Neural cell (in vitro differentiated cells): ENCODE measurements around the gene PRRT1.

Experiments
- EP300 ChIP-seq: fragments of 450-650 bp; conservative IDR thresholded peaks from 2 replicates; pipeline ENCODE4 v1.6.1; 2014; ENCODE audit warnings: antibody characterized with exemption, mild to moderate bottlenecking, moderate library complexity; ENCODE audit not compliant: poor library complexity, severe bottlenecking
- EZH2 ChIP-seq: fragments of 200-600, 300-800 bp; shearing (Covaris generic), sonication (generic); IDR thresholded peaks from 2 replicates; pipeline ENCODE4 v1.6.1; 2014; ENCODE audit warnings: antibody characterized with exemption, low read length, borderline replicate concordance, mild to moderate bottlenecking; ENCODE audit not compliant: insufficient read depth, poor library complexity, severe bottlenecking
- RAD21 ChIP-seq: fragments of 450-650 bp; conservative IDR thresholded peaks from 2 replicates; pipeline ENCODE4 v1.6.1; 2014; ENCODE audit warnings: antibody characterized with exemption, mild to moderate bottlenecking, moderate library complexity
- TAF1 ChIP-seq: IDR thresholded peaks from 2 replicates; pipeline ENCODE4 v1.6.1; 2012; ENCODE audit warnings: low read depth
- TF ChIP-seq, protein P1 (sequence below): fragments of 450-650 bp; IDR thresholded peaks from 2 replicates; pipeline ENCODE4 v1.5.1; 2014; ENCODE audit warnings: antibody characterized with exemption, mild to moderate bottlenecking, moderate library complexity; ENCODE audit not compliant: poor library complexity, severe bottlenecking
- TF ChIP-seq, protein P2 (sequence below): IDR thresholded peaks from 2 replicates; pipeline ENCODE4 v1.6.1; 2012; ENCODE audit warnings: borderline replicate concordance

DNA sequence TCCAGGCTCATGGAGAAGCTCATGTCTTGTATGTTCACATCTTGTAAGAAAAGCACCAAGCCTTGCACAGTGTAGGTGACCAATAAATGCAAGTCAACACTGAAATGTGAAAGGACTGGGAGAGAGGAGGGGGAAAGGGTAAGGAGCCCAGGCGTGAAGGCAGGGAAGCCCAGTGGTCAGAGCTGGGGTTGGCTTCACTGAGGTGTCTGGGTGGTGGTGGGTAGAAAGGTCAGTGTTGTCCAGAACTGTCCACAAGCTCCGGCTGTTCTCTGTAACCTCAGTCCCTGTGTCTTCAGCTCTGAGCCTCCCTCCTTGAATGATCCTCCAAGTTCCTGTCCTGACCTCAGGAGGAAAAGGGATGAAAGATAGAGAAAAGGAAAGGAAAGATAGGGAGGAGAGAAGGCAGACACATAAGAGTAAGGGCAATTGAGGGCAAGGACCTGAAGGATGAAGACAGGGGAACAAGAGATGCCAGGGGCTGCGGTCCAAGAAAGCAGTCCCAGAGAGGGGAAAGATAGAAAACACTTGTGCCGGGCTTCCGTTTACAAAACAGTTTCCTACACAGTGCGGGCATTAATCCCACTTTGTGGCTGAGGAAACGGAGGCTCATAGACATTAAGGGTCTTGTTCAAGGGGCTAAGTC, 40.2 kb downstream of the PRRT1 start:
- TF ChIP-seq, protein P1, sequence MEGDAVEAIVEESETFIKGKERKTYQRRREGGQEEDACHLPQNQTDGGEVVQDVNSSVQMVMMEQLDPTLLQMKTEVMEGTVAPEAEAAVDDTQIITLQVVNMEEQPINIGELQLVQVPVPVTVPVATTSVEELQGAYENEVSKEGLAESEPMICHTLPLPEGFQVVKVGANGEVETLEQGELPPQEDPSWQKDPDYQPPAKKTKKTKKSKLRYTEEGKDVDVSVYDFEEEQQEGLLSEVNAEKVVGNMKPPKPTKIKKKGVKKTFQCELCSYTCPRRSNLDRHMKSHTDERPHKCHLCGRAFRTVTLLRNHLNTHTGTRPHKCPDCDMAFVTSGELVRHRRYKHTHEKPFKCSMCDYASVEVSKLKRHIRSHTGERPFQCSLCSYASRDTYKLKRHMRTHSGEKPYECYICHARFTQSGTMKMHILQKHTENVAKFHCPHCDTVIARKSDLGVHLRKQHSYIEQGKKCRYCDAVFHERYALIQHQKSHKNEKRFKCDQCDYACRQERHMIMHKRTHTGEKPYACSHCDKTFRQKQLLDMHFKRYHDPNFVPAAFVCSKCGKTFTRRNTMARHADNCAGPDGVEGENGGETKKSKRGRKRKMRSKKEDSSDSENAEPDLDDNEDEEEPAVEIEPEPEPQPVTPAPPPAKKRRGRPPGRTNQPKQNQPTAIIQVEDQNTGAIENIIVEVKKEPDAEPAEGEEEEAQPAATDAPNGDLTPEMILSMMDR: no peak
- TF ChIP-seq, protein P2, sequence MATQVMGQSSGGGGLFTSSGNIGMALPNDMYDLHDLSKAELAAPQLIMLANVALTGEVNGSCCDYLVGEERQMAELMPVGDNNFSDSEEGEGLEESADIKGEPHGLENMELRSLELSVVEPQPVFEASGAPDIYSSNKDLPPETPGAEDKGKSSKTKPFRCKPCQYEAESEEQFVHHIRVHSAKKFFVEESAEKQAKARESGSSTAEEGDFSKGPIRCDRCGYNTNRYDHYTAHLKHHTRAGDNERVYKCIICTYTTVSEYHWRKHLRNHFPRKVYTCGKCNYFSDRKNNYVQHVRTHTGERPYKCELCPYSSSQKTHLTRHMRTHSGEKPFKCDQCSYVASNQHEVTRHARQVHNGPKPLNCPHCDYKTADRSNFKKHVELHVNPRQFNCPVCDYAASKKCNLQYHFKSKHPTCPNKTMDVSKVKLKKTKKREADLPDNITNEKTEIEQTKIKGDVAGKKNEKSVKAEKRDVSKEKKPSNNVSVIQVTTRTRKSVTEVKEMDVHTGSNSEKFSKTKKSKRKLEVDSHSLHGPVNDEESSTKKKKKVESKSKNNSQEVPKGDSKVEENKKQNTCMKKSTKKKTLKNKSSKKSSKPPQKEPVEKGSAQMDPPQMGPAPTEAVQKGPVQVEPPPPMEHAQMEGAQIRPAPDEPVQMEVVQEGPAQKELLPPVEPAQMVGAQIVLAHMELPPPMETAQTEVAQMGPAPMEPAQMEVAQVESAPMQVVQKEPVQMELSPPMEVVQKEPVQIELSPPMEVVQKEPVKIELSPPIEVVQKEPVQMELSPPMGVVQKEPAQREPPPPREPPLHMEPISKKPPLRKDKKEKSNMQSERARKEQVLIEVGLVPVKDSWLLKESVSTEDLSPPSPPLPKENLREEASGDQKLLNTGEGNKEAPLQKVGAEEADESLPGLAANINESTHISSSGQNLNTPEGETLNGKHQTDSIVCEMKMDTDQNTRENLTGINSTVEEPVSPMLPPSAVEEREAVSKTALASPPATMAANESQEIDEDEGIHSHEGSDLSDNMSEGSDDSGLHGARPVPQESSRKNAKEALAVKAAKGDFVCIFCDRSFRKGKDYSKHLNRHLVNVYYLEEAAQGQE: no peak
- no peak for TF ChIP-seq RAD21
- no peak for TF ChIP-seq EZH2
- TF ChIP-seq EP300: no peak
- TF ChIP-seq TAF1: no peak
